ENCODE data around the gene MAGOH.

The MAGOH gene

DNA sequence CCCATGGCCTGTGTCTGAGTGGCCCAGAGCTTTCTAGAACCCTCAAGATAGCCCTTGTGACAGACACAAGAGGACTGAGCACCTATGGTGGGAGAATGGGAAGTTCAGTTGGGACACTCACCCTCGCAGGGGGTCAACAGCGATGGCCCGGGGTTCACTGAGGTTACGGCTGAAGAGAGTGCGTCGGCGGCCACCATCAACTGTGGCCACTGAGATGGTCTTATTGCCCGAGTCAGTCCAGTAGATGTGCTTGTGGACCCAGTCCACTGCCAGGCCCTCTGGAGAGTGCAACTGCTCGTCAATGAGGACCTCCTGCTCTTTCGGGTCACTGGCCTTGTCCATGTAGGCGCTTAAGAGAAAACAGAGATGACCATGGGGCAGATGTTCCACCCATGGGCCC is 25.7 kb upstream of the MAGOH start:
- ChIA-PET POLR2A (interaction anchor here (0.6 kb wide), 1 partner anchor 68 kb away, joined by 4 read pairs; no protein-coding TSS in a partner anchor), CTCF (interaction anchor here (10.6 kb wide), 1 partner anchor 15 kb away, joined by 79 read pairs; no protein-coding TSS in a partner anchor)
- DNase-seq (ENCODE audit: extremely low spot score), result no peak
- TF ChIP-seq, protein P1, sequence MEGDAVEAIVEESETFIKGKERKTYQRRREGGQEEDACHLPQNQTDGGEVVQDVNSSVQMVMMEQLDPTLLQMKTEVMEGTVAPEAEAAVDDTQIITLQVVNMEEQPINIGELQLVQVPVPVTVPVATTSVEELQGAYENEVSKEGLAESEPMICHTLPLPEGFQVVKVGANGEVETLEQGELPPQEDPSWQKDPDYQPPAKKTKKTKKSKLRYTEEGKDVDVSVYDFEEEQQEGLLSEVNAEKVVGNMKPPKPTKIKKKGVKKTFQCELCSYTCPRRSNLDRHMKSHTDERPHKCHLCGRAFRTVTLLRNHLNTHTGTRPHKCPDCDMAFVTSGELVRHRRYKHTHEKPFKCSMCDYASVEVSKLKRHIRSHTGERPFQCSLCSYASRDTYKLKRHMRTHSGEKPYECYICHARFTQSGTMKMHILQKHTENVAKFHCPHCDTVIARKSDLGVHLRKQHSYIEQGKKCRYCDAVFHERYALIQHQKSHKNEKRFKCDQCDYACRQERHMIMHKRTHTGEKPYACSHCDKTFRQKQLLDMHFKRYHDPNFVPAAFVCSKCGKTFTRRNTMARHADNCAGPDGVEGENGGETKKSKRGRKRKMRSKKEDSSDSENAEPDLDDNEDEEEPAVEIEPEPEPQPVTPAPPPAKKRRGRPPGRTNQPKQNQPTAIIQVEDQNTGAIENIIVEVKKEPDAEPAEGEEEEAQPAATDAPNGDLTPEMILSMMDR (IDR thresholded peaks at IDR 0.05; ENCODE audit: control extremely low read depth, extremely low read depth, low read depth, missing control alignments), result no peak

DNA sequence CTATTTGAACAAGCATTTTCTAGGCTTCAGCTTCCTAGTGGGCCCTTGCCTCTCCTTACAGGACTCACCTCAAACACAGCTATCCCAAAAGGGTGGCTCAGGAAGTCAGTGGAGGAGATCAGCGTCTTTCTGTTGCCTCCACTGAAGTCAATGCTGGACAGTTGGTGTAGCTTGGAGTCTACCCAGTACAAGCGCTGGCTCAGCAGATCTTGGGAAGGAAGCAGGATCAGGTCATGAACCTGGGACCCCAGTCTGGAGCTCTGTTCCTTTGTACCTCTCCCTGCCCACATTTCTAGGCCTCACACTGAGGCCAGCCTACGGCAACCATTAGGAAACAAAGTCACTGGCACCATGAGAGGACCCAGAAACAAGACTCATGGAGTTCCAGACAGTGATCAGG is 23.7 kb upstream of the MAGOH start:
- TF ChIP-seq, protein P1 (IDR thresholded peaks at IDR 0.05; ENCODE audit: control extremely low read depth, extremely low read depth, low read depth, missing control alignments), result no peak
- CTCF ChIA-PET, result interaction anchor here (1.1 to 10.6 kb wide), 2 partner anchors 17 kb away, joined by 4 to 79 read pairs; no protein-coding TSS in a partner anchor
- DNase-seq (ENCODE audit: extremely low spot score), result no peak
- POLR2A ChIA-PET, result no interaction called here

DNA sequence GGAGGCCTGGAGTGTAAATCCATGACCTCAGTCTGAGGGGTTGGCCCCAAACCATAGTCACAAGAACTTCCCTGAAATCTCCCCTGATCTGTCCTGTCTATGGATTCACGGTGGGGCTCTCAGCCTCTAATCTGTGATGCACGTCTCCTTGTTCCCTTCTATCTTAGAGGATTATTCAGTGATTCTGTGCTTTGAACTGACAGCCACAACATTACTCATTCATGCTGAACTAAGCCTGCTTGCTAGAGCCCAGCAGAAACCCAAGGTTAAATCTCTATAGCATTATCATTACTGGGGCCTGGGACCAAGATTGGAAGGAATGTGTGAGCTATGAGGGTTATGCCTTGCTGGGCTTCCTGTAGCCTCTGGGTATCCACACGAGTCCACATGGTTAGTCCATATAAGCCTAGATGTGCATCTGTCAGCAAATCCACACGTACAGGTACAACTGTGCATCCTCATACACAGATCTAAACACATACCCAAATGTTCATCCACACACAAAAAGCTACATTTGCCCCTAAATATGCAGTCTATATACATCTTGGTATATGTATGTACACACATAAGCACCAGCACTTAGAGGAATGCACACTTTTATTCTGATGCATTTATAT is 22.4 kb upstream of the MAGOH start:
- ChIA-PET CTCF (interaction anchor here (2.5 to 10.6 kb wide), 2 partner anchors 18 to 133 kb away, joined by 6 to 79 read pairs; no protein-coding TSS in a partner anchor), POLR2A (no interaction called here)
- TF ChIP-seq, protein P1 (IDR thresholded peaks at IDR 0.05; ENCODE audit: control extremely low read depth, extremely low read depth, low read depth, missing control alignments), result no peak
- DNase-seq (ENCODE audit: extremely low spot score), result no peak

DNA sequence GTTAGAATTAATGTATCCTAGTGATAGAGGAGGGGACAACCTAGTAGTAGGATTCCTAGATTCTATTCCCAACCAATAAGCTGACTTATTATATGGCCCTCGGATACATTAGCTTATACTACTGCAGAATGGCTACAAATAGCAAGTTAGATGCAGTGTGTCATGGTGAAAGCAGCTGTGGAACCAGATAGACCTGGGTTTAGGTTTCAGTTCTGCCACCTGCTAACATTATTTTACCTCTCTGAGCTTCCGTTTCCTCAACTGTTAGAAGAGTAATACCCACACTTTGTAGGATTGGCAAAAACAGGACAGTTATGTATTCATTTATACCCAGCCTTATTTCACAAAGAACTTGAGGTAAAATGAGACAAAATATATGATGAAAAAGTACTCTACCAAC is 21.6 kb upstream of the MAGOH start:
- CTCF ChIA-PET, result interaction anchor here (1.0 to 10.6 kb wide), 4 partner anchors 11 to 134 kb away, joined by 4 to 79 read pairs (median 6); no protein-coding TSS in a partner anchor
- POLR2A ChIA-PET, result no interaction called here
- DNase-seq (ENCODE audit: extremely low spot score), result no peak
- TF ChIP-seq, protein P1 (IDR thresholded peaks at IDR 0.05; ENCODE audit: control extremely low read depth, extremely low read depth, low read depth, missing control alignments), result no peak

DNA sequence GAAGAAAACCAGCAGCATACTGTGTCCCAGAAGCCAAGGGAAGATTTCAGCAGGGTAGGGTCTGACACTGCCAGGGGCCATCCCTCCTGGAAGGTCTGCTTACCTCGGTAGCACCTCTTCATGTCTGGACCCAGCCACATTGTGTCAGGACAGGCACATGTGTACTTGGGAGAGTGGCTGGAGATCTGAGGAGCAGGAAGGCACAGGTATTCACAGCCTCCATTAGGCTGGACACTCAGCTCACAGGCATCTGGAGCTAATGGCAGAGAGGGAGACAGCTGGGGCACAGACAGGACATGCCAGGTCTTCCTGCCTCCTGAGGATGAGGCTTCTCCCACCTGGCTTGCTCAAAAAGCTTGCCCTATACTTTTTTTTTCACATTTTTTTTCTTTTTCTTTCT is 19.9 kb upstream of the MAGOH start:
- CTCF ChIA-PET, result interaction anchor here (0.6 to 1.3 kb wide), 6 partner anchors 9 to 134 kb away, joined by 3 to 5 read pairs (median 4); no protein-coding TSS in a partner anchor
- TF ChIP-seq, protein P1 (IDR thresholded peaks at IDR 0.05; ENCODE audit: control extremely low read depth, extremely low read depth, low read depth, missing control alignments), result no peak
- POLR2A ChIA-PET, result no interaction called here
- no peak for DNase-seq (ENCODE audit: extremely low spot score)

DNA sequence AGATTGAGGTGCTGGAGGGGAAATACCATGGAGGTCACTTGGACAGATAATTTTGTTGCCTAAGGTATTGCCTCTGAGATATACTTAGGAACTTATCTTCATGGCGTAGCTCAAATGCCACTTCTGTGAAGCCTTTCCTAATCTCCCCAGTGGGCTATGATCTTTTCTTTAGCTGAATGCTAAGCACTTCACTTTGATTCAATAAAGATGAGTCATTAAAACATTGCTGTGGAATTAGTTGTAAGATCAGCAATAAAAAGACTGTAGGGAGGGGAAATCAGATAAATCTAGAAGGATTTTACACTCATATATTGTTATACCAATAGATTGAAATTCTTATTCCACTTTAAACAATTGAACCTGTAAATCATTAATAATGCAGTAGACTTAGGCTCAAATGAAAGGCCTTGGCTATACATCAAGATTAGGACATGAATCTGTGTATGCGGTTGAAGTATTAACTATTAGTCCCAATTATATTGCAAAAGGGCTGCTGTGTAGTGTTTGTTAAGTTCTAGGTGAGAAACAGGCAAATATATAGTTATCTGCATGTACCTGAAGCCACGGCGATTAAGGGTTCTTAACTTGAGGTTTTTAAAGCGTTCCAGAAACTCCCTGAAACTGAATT is 19.2 kb upstream of the MAGOH start:
- CTCF ChIA-PET, result interaction anchor here (1.1 to 2.7 kb wide), 4 partner anchors 10 to 35 kb away, joined by 3 to 11 read pairs (median 4); no protein-coding TSS in a partner anchor
- POLR2A ChIA-PET, result no interaction called here
- no peak for DNase-seq (ENCODE audit: extremely low spot score)
- TF ChIP-seq, protein P1 (IDR thresholded peaks at IDR 0.05; ENCODE audit: control extremely low read depth, extremely low read depth, low read depth, missing control alignments), result no peak
